ENCODE results near the gene TMEM63B.
A peak's percentile ranks its signal among the peaks of the same experiment; 100 is the strongest.
"Not testable (repeated sequence)": the region's sequence is repeated elsewhere in the genome, so short reads cannot be mapped to it uniquely, and the experiment has no call there.

Gene TMEM63B

GRCh38 chr6:44094403-44095242 is 32.7 kb upstream of the TMEM63B start:
- DNase-seq (ENCODE audit: low read depth), result no peak

GRCh38 chr6:44095243-44095623 is 32.1 kb upstream of the TMEM63B start:
- DNase-seq (ENCODE audit: low read depth), result not testable (repeated sequence)

- peak; percentile 58 for DNase-seq (ENCODE audit: low read depth)
These were observed 30.7 kb upstream of the TMEM63B start for GRCh38 chr6:44096612-44097011.

GRCh38 chr6:44097782-44098317 is 29.5 kb upstream of the TMEM63B start:
- no peak for DNase-seq (ENCODE audit: low read depth)

GRCh38 chr6:44099192-44099591 is 28.2 kb upstream of the TMEM63B start:
- no peak for DNase-seq (ENCODE audit: low read depth)

- DNase-seq (ENCODE audit: low read depth), result no peak
These were observed 27.2 kb upstream of the TMEM63B start for GRCh38 chr6:44100088-44100550.

GRCh38 chr6:44101832-44102231 is 25.5 kb upstream of the TMEM63B start:
- DNase-seq (ENCODE audit: low read depth), result no peak

- DNase-seq (ENCODE audit: low read depth), result no peak
These were observed 24.8 kb upstream of the TMEM63B start for GRCh38 chr6:44102527-44102926.

GRCh38 chr6:44104481-44105021 is 22.8 kb upstream of the TMEM63B start:
- DNase-seq (ENCODE audit: low read depth), result no peak

GRCh38 chr6:44105146-44105545 is 22.2 kb upstream of the TMEM63B start:
- DNase-seq (ENCODE audit: low read depth), result no peak

- DNase-seq (ENCODE audit: low read depth), result no peak
These were observed 21.2 kb upstream of the TMEM63B start for GRCh38 chr6:44105993-44106740.

GRCh38 chr6:44107017-44107416 is 20.3 kb upstream of the TMEM63B start:
- no peak for DNase-seq (ENCODE audit: low read depth)

- no peak for DNase-seq (ENCODE audit: low read depth)
These were observed 18.9 kb upstream of the TMEM63B start for GRCh38 chr6:44108471-44108870.

- no peak for DNase-seq (ENCODE audit: low read depth)
These were observed 18.1 kb upstream of the TMEM63B start for GRCh38 chr6:44109212-44109611.

- no peak for DNase-seq (ENCODE audit: low read depth)
These were observed 17.2 kb upstream of the TMEM63B start for GRCh38 chr6:44110005-44110676.

GRCh38 chr6:44110966-44111365 is 16.4 kb upstream of the TMEM63B start:
- DNase-seq (ENCODE audit: low read depth), result no peak

- no peak for DNase-seq (ENCODE audit: low read depth)
These were observed 15.6 kb upstream of the TMEM63B start for GRCh38 chr6:44111434-44112417.

GRCh38 chr6:44113414-44113813 is 13.9 kb upstream of the TMEM63B start:
- no peak for DNase-seq (ENCODE audit: low read depth)

- no peak for DNase-seq (ENCODE audit: low read depth)
These were observed 11.5 kb upstream of the TMEM63B start for GRCh38 chr6:44115866-44116265.

GRCh38 chr6:44116641-44117382 is 10.5 kb upstream of the TMEM63B start:
- DNase-seq (ENCODE audit: low read depth), result no peak
